Measurements from ENCODE around the gene VRK2.

DNA sequence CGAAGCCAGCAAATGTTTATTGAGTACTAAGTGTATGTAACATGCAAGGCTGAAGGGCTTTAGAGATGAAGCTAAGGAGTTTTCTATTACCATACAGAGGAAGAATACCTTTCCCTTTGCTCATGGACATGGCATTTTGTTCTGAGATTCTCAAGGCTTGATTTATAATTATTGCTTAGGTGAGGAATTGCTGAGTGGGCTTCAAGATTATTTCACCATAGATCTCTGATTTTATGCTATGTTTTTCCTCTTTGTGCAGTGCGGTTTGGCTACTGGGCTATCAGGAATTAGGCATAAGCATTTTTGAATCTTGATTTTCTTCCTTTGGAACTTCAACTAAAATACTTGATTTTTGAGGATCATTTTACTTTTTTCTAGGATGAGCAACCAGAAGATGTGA is 42.5 kb downstream of the VRK2 start:
- TF ChIP-seq, protein P1, sequence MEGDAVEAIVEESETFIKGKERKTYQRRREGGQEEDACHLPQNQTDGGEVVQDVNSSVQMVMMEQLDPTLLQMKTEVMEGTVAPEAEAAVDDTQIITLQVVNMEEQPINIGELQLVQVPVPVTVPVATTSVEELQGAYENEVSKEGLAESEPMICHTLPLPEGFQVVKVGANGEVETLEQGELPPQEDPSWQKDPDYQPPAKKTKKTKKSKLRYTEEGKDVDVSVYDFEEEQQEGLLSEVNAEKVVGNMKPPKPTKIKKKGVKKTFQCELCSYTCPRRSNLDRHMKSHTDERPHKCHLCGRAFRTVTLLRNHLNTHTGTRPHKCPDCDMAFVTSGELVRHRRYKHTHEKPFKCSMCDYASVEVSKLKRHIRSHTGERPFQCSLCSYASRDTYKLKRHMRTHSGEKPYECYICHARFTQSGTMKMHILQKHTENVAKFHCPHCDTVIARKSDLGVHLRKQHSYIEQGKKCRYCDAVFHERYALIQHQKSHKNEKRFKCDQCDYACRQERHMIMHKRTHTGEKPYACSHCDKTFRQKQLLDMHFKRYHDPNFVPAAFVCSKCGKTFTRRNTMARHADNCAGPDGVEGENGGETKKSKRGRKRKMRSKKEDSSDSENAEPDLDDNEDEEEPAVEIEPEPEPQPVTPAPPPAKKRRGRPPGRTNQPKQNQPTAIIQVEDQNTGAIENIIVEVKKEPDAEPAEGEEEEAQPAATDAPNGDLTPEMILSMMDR (IDR thresholded peaks at IDR 0.05 in 8 of 11, conservative IDR thresholded peaks at IDR 0.05 in 3 of 11), result no peak
- TF ChIP-seq POLR2A (IDR thresholded peaks at IDR 0.05), result no peak

Measured in spleen (tissue), 7 donors.